Small intestine (tissue), 7 donors: ENCODE measurements around the gene ATP5MC2. TPM values are rescaled to one million over a fixed set of nuclear protein-coding genes. Genes with fewer than 3 reads are reported as not detected.
"Not testable (repeated sequence)": the region's sequence is repeated elsewhere in the genome, so short reads cannot be mapped to it uniquely, and the experiment has no call there.

Experiments used
- DNase-seq, 2 donors: peaks; one replicate each; pipeline versions ENCODE4 v3.0.0 to v3.0.0-alpha.2; 2013
- FAIRE-seq: peaks from 2 replicates; lab custom pipeline; 2012; peaks lifted over from hg19 to GRCh38; lab: Jason Lieb, UNC
- H3K27ac ChIP-seq, 3 donors: one replicate each; pipeline ENCODE4 v1.5.1; 2013; ENCODE audit warnings: low read length in 2 of 3, mild to moderate bottlenecking in 2 of 3, control low read depth in 1 of 3, inconsistent platforms in 1 of 3, low read depth in 1 of 3, moderate library complexity in 1 of 3
- H3K27me3 ChIP-seq, 3 donors: one replicate each; pipeline ENCODE4 v1.6.1; 2013; ENCODE audit warnings: low read length in 3 of 3, inconsistent platforms in 1 of 3; ENCODE audit not compliant: control insufficient read depth in 3 of 3, insufficient read depth in 3 of 3
- H3K36me3 ChIP-seq, 3 donors: one replicate each; pipeline ENCODE4 v1.6.1; 2013; ENCODE audit warnings: low read length in 3 of 3, inconsistent platforms in 1 of 3, low read depth in 1 of 3, mild to moderate bottlenecking in 1 of 3, moderate library complexity in 1 of 3; ENCODE audit not compliant: control insufficient read depth in 3 of 3, insufficient read depth in 2 of 3
- H3K4me1 ChIP-seq, 3 donors: one replicate each; pipeline ENCODE4 v1.6.1; 2013; ENCODE audit warnings: low read length in 2 of 3, inconsistent platforms in 1 of 3, low read depth in 1 of 3, mild to moderate bottlenecking in 1 of 3, moderate library complexity in 1 of 3; ENCODE audit not compliant: control insufficient read depth in 3 of 3, insufficient read depth in 2 of 3
- H3K4me3 ChIP-seq, 3 donors: one replicate each; pipeline ENCODE4 v1.5.1; 2013; ENCODE audit warnings: low read length in 3 of 3, control low read depth in 1 of 3, inconsistent platforms in 1 of 3, low read depth in 1 of 3, mild to moderate bottlenecking in 1 of 3, moderate library complexity in 1 of 3
- H3K9me3 ChIP-seq, 2 donors: one replicate each; pipeline ENCODE4 v1.6.1; 2013; ENCODE audit warnings: low read depth in 1 of 2, low read length in 1 of 2; ENCODE audit not compliant: control insufficient read depth in 2 of 2, insufficient read depth in 1 of 2
- WGBS, 3 donors: extraction: QIAGEN DNeasy Blood & Tissue Kit; methylation state at CpG; one replicate each; pipeline ENCODE4 v1.1.7; 2013; 5-methylcytosine and 5-hydroxymethylcytosine counted together
- polyA plus RNA-seq, 4 donors: library from polyadenylated mRNA; stranded (reverse) in 3 of 4; unstranded in 1 of 4; fragments of 200-250 nt in 3 of 4; fragments of 120-200 nt in 1 of 4; gene quantifications; one replicate each; pipeline versions ENCODE4 v1.2.1 to v1.2.3, GENCODE V29; 2013
- donor health status: healthy with polysubstance abuse.
- donor health status: control.
- donor health status: control.
- donor health status: Bipolar disorder and iron deficiency.
- donor health status: healthy.

Gene ATP5MC2
- polyA plus RNA-seq, 4 donors = 433 to 621 (median 568) TPM

DNA sequence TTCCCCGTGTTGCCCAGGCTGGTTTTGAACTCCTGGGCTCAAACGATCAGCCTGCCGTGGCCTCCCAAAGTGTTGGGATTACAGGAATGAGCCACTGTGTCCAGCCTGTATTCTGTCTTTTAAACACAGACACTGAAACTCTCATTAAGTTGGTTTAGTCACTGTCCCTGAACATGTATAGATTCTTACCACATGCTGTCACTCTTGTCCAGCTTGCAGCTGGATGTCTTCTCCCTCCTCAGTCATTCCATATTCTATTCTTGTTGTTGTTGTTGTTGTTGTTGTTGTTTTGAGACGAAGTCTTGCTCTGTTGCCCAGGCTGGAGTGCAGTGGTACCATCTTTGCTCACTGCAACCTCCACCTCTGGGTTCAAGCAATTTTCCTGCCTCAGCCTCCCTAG is 12.3 kb upstream of the ATP5MC2 start:
- Histone ChIP-seq H3K27ac (no peak overlapping the region), H3K27me3 (peaks cover 0 to 17% (median 2%) of the 10 kb centered on the region in 3 donors), H3K9me3 (peaks cover 0 to 3% of the 10 kb centered on the region in 2 donors), H3K36me3 (no peaks in the 10 kb centered on the region), H3K4me3 (no peak overlapping the region), H3K4me1 (no peaks in the 10 kb centered on the region)
- no peak for DNase-seq
- WGBS, 3 donors = 72 to 79% (median 79%) methylated on average over 4 of the region's 4 CpGs
- FAIRE-seq = no peak

DNA sequence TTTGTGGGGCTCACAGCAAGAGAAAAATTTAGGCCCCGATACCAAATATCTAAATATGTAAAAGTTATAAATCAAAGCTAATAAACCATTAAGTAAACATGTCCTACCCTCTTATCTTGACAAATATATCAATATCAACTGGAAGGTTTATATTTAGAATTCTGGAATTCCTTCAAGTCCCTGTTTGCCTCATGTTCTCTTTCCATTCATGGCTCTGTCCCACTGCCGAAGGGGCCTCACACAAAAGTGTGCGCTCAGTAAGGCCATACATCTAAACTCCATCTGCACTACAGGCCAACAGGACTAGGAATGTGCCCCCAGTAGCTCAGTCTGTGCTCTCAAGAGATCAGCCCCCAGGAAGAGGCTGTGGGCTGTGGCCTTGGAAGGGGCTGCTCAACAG is 10.6 kb upstream of the ATP5MC2 start:
- Histone ChIP-seq H3K36me3 (no peaks in the 10 kb centered on the region), H3K4me3 (no peak overlapping the region), H3K27me3 (peaks cover 0 to 4% (median 2%) of the 10 kb centered on the region in 3 donors), H3K4me1 (no peaks in the 10 kb centered on the region), H3K27ac (no peak overlapping the region), H3K9me3 (no peaks in the 10 kb centered on the region)
- FAIRE-seq (no peak), DNase-seq (no peak)
- 57 to 76% (median 70%) methylated on average over 3 of the region's 3 CpGs for WGBS, 3 donors

DNA sequence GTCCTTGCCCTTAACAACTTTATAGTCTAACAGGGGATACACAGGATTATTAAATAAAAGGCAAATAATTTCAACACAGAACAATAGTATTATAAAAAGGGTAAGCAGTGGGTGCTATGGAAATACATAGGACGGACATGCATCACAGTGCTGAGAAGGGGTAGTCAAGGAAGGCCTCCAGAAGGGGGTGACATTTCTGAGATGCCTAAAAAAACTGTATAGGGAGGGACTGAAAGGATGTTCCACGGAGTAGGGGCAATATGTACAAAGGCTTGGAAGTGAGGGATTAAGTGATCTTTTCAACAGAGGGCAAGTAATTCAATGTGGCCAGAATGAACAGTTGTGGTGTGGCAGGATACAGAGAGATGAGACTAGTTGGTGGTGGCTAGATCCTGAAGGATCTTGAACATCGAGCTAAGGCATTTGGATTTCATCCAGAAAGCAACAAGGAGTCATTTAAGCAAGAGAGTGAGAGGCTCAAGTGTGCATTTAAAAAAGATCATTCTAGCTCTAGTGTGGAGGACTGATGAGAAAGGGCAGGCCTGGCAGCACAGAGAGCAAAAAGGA is 8.9 kb upstream of the ATP5MC2 start:
- Histone ChIP-seq H3K4me1 (no peaks in the 10 kb centered on the region), H3K27ac (no peak overlapping the region), H3K9me3 (no peaks in the 10 kb centered on the region), H3K4me3 (no peak overlapping the region), H3K36me3 (no peaks in the 10 kb centered on the region), H3K27me3 (peaks cover 0 to 4% (median 0%) of the 10 kb centered on the region in 3 donors)
- DNase-seq (no peak), FAIRE-seq (no peak)
- 75 to 78% (median 78%) methylated on average over 3 of the region's 3 CpGs for WGBS, 3 donors

DNA sequence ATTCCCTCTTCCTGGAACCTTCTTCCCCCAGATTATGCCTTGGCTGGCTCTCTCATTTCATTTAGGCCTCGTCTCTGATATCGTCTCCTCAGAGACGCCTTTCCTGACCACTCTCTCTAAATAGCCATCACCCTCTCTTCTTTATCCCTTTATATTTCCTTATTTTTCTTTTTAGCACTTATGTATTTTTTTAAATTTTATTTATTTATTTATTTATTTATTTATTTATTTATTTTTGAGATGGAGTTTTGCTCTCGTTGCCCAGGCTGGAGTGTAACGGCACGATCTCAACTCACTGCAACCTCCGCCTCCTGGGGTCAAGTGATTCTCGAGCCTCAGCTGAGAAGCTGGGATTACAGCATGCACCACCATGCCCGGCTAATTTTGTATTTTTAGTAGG is 8.1 kb upstream of the ATP5MC2 start:
- Histone ChIP-seq H3K9me3 (no peaks in the 10 kb centered on the region), H3K4me3 (no peak overlapping the region), H3K4me1 (no peaks in the 10 kb centered on the region), H3K27ac (no peak overlapping the region), H3K27me3 (peaks cover 0 to 12% (median 0%) of the 10 kb centered on the region in 3 donors), H3K36me3 (no peaks in the 10 kb centered on the region)
- WGBS, 3 donors = 94 to 95% (median 95%) methylated on average over 9 of the region's 9 CpGs
- DNase-seq = no peak
- no peak for FAIRE-seq

DNA sequence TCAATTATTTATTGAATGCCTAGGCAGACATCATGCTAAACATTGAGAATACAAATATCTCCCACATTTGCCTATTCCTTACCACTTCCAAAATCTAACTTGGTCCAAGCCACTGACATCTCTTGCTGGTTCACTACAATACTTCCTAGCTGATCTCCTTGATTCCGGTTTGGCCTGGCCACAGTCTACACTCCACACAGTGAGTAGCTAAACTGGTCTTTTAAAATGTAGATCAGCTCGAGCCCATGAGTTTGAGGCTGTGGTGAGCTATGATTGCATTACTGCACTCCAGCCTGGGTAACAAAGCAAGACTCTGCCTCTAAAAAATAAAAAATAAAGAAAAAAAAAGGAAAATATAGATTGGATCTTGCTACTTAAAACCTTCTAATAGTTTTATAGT is 7.6 kb upstream of the ATP5MC2 start:
- Histone ChIP-seq H3K27me3 (peaks cover 0 to 17% (median 0%) of the 10 kb centered on the region in 3 donors), H3K4me3 (no peak overlapping the region), H3K36me3 (no peaks in the 10 kb centered on the region), H3K4me1 (no peaks in the 10 kb centered on the region), H3K27ac (no peak overlapping the region), H3K9me3 (no peaks in the 10 kb centered on the region)
- FAIRE-seq (no peak), DNase-seq (no peak)
- WGBS, 3 donors = 90 to 94% (median 93%) methylated on average over 2 of the region's 2 CpGs

DNA sequence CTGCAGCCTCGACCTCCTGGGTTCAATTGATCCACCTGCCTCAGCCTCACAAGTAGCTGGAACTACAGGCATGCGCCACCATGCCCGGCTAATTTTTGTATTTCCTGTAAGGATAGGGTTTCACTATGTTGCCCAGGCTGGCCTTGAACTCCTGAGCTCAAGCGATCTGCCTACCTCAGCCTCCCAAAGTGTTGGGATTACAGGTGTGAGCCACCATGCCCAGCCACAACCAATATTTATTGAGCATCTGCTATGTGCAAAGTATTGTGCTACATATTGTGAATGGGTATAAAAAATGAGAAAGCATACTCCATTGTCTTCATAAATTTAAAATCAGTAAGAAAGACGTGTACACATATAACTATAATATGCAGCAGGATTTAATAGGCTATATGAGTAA is 4.2 kb upstream of the ATP5MC2 start:
- H3K27ac ChIP-seq, FAIRE-seq, H3K9me3 ChIP-seq, DNase-seq, H3K4me3 ChIP-seq, H3K36me3 ChIP-seq: not testable (repeated sequence)
- 82 to 90% (median 86%) methylated on average over 5 of the region's 5 CpGs for WGBS, 3 donors
- peaks cover 3 to 17% (median 3%) of the 10 kb centered on the region in 3 donors for H3K4me1 ChIP-seq
- peaks cover 0 to 29% (median 0%) of the 10 kb centered on the region in 3 donors for H3K27me3 ChIP-seq

DNA sequence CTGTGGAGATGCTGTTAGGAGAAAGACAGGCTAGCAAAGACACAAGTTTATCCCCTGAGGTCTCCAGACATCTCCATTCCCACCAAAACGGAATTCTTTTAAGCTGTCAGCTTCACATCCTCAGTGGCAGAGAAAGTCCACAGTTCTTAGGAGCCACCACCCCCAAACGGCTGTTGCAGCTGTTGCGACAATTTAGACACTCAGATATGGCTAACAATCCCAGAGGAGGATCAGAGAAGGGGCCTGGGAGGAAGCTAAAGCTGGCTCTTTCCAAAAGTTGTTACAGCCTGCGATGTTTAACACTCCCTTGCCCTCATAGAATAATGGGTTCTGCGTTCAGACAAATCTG is 1.9 kb upstream of the ATP5MC2 start:
- 53 to 60% (median 58%) methylated on average over 5 of the region's 5 CpGs for WGBS, 3 donors
- FAIRE-seq (no peak), DNase-seq (no peak)
- Histone ChIP-seq H3K27ac (peak overlapping the region in 2 of 3 donors; percentile 86 to 94), H3K4me1 (peaks cover 3 to 19% (median 3%) of the 10 kb centered on the region in 3 donors), H3K9me3 (no peaks in the 10 kb centered on the region), H3K36me3 (peaks cover 0 to 10% (median 0%) of the 10 kb centered on the region in 3 donors), H3K4me3 (peak overlapping the region in 1 of 3 donors; percentile 48), H3K27me3 (peaks cover 0 to 29% (median 0%) of the 10 kb centered on the region in 3 donors)

DNA sequence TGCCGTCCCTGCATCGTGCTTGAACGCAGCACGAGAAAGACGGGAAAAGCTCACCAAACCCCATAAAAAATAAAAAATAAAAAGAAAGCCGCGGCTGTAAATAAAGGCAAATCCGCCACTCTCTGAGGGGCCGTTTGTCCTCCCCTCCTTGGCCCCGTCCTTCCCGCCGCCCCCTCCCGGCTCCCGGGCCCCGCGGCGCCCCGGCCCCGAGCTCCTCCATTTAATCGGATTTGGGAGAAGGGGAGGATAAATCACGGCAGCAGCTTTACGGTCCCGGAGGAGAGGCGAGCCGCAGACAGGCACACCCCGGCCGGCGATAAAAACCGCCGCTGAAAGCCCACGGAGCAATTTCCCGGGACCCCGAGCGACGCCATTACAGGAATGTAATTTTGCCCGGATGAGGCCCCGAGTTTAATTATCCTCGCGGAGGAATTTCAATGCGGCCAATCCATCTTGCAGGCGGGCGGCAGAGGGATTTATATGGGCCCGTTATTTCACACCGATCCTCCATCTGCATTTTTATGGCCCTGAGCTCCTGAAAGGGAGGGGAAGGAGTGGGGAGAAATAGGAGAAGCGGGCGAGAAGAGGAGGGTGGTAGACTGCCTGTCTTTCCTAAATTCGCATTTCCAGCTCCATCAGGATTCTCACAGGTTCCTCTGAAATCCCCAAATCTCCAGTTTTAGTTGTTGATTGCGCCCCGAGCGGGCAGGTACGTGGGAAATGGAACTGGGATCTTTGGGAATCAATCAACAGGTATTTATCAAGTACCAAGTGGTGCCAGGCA is 1.3 kb upstream of the ATP5MC2 start:
- no peak for FAIRE-seq
- peaks cover 3 to 19% (median 3%) of the 10 kb centered on the region in 3 donors for H3K4me1 ChIP-seq
- peak in 1 of 2 donors; percentile 46 for DNase-seq

More for the DNA sequence above, 1.3 kb upstream of the ATP5MC2 start:
- no peaks in the 10 kb centered on the region for H3K9me3 ChIP-seq
- peaks cover 0 to 29% (median 0%) of the 10 kb centered on the region in 3 donors for H3K27me3 ChIP-seq
- H3K36me3 ChIP-seq = peaks cover 0 to 14% (median under 1%) of the 10 kb centered on the region in 3 donors
- peak overlapping the region; percentile 1 to 94 (median 86) for H3K27ac ChIP-seq
- peak overlapping the region in 2 of 3 donors; percentile 48 to 52 for H3K4me3 ChIP-seq
- WGBS, 3 donors = 7 to 13% (median 8%) methylated on average over 50 to 51 of the region's 51 CpGs
